Activated T-helper 17 cell treated with anti-CD3 and anti-CD28 coated beads, Interleukin-2, amount 50 U/mL, for 72 hours (primary cell): ENCODE results near the gene CAPZA2. TPM values are rescaled to one million over a fixed set of nuclear protein-coding genes. Genes with fewer than 3 reads are reported as not detected.
"Not testable (repeated sequence)": the region's sequence is repeated elsewhere in the genome, so short reads cannot be mapped to it uniquely, and the experiment has no call there.

Experiments used
- ATAC-seq: fragments of 150-1000 bp; cut with Tn5 transposase; replicated peaks from 2 replicates; pipeline ENCODE4 v1.10.0; 2021; ENCODE audit warnings: mild to moderate bottlenecking, moderate library complexity
- H3K27ac Mint-ChIP-seq: one replicate; pipeline ENCODE4 v1.8.0; 2022; ENCODE audit warnings: mixed read lengths
- H3K27me3 Mint-ChIP-seq: one replicate; pipeline ENCODE4 v1.8.0; 2022; ENCODE audit warnings: mixed read lengths
- H3K36me3 Mint-ChIP-seq: one replicate; pipeline ENCODE4 v1.8.0; 2022; ENCODE audit warnings: low read depth, mild to moderate bottlenecking, mixed read lengths
- H3K4me1 Mint-ChIP-seq: one replicate; pipeline ENCODE4 v1.8.0; 2022; ENCODE audit warnings: mixed read lengths
- H3K4me3 Mint-ChIP-seq: one replicate; pipeline ENCODE4 v1.8.0; 2022; ENCODE audit warnings: mild to moderate bottlenecking, mixed read lengths
- H3K9me3 Mint-ChIP-seq: one replicate; pipeline ENCODE4 v1.8.0; 2022; ENCODE audit warnings: mixed read lengths
- total RNA-seq, 2 donors: library from RNA; stranded (reverse); gene quantifications; one replicate each; pipeline ENCODE4 v1.2.3, GENCODE V29; 2022

The CAPZA2 gene
- total RNA-seq, 2 donors from 2014 or later, result 108 to 181 TPM

GRCh38 chr7:116912269-116912909, 50.0 kb downstream of the CAPZA2 start:
- ATAC-seq, result no peak
- H3K27me3 Mint-ChIP-seq, result no peaks in the 10 kb centered on the region
- H3K36me3 Mint-ChIP-seq, result peaks cover 96% of the 10 kb centered on the region
- no peak overlapping the region for H3K27ac Mint-ChIP-seq
- no peaks in the 10 kb centered on the region for H3K4me1 Mint-ChIP-seq
- no peaks in the 10 kb centered on the region for H3K9me3 Mint-ChIP-seq
- H3K4me3 Mint-ChIP-seq, result no peak overlapping the region

DNA sequence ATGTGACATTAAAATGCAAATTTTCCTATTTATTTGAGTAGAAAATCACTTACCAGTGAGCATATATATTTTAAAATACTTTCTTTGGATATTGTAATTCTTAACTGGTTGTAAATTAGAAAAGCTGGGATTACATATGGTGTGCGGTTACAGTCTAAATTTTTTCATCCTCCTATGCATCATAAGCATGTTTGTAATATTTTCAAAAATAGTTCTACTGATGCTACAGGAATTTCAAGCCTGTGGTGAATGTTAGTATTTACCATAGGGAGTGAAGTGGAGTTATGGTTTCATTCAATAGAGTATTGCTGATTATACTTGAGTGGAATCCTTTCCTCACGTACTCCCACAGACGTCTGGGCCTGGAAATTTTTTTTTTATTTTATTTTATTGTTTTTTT, 56.3 kb downstream of the CAPZA2 start:
- H3K9me3 Mint-ChIP-seq, result no peaks in the 10 kb centered on the region
- H3K27me3 Mint-ChIP-seq, result no peaks in the 10 kb centered on the region

GRCh38 chr7:116920359-116920758, 58.0 kb downstream of the CAPZA2 start:
- H3K36me3 Mint-ChIP-seq, result peaks cover 48% of the 10 kb centered on the region
- H3K9me3 Mint-ChIP-seq, result no peaks in the 10 kb centered on the region
- H3K4me1 Mint-ChIP-seq, result no peaks in the 10 kb centered on the region
- ATAC-seq, result no peak
- H3K4me3 Mint-ChIP-seq, result no peak overlapping the region
- H3K27ac Mint-ChIP-seq, result no peak overlapping the region
- H3K27me3 Mint-ChIP-seq, result no peaks in the 10 kb centered on the region

More for the DNA sequence above, 56.3 kb downstream of the CAPZA2 start:
- no peak for ATAC-seq
- Mint-ChIP-seq H3K4me1 (no peaks in the 10 kb centered on the region), H3K27ac (no peak overlapping the region), H3K4me3 (no peak overlapping the region), H3K36me3 (peaks cover 63% of the 10 kb centered on the region)

GRCh38 chr7:116922545-116922944, 60.2 kb downstream of the CAPZA2 start:
- H3K27ac Mint-ChIP-seq, result no peak overlapping the region
- ATAC-seq, result no peak
- no peaks in the 10 kb centered on the region for H3K4me1 Mint-ChIP-seq
- H3K36me3 Mint-ChIP-seq, result peaks cover 27% of the 10 kb centered on the region
- H3K9me3 Mint-ChIP-seq, result no peaks in the 10 kb centered on the region
- H3K4me3 Mint-ChIP-seq, result no peak overlapping the region
- H3K27me3 Mint-ChIP-seq, result no peaks in the 10 kb centered on the region

DNA sequence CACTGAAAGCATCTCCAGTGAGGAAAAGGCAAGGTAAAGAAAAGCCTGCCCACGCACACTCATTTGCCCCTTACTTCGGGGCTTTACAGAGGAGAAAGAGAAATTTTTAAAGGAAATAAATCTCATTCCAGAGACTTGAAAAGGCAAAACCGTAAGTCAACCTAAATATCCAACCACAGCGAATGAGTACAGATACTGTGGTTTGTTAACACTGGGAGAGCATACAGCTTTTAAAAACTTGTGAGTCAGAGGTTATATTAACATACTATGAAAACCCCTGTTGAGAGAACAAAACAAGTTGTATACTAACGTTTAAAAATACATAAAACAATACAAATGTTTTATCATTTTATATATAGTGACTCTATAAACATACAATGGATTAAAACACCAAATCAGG, 62.4 kb downstream of the CAPZA2 start:
- Mint-ChIP-seq H3K36me3 (peaks cover 9% of the 10 kb centered on the region), H3K27ac (no peak overlapping the region), H3K4me1 (no peaks in the 10 kb centered on the region), H3K4me3 (no peak overlapping the region), H3K27me3 (no peaks in the 10 kb centered on the region), H3K9me3 (no peaks in the 10 kb centered on the region)
- peak; percentile 60 for ATAC-seq

DNA sequence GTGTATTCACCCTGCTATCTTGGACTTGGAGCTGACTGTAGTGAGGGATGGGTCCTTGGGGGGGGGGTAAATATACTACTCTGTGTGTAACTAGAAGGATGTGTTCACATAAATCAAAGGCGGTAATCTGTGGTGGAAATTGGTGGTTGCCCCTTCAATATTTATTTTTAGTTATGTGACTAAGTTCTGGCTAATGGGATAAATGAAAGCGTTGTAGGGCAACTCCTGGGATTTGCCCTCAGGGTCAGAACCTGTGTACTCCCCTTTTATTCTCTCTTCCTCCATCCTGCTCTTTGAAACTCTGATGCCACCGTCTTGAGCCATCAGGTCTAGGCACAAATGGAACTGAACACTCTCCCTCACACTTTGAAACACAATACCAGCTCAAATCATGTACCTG, 66.6 kb downstream of the CAPZA2 start:
- Mint-ChIP-seq H3K4me1 (no peaks in the 10 kb centered on the region), H3K27me3 (no peaks in the 10 kb centered on the region), H3K36me3 (no peaks in the 10 kb centered on the region), H3K9me3 (no peaks in the 10 kb centered on the region), H3K27ac (no peak overlapping the region), H3K4me3 (no peak overlapping the region)
- no peak for ATAC-seq

DNA sequence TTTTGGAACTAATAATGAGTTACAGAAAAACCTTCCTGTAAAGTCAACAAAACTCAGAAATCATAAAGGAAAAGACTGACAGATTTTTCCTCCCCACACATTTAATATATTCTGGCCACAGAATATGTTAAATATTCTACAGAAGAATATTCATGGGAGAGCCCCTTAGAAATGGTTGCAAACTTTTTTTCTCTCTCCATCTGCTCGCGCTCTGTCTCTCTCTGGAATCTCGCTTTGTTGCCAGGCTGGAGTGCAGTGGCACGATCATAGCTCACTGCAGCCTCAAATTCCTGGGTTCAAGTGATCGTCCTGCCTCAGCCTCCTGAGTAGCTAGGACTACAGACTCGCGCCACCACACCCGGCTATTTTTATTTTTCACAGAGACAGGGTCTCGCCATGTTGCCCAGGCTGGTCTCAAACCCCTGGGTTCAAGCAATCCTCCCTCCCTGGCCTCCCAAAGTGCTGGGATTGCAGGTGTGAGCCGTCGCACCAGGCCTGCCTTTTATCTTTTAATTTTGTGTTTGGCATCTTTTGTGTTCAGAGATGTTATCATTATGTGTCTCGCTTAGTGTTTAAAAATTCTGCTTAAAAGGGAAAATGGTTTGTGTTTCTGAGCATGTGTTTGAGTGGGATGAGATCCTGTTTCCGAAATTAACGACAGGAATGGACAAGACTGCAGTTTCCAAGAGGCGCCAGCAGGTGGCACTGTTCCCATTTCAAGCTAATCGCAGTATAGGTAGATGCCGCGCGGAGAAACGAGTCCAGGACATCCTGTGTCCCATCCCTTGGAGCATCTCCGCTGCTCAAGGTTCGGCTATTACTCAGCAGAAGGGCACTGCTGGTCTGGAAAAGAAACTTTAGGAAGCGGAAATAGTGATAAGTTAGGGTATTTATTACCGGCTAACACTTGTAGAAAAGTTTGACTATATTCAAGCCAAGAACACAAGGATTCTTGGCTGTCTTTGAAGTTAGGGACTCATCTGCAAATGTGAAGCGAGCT, 67.8 kb downstream of the CAPZA2 start:
- H3K4me1 Mint-ChIP-seq, result no peaks in the 10 kb centered on the region
- peak; percentile 91 for ATAC-seq
- no peak overlapping the region for H3K4me3 Mint-ChIP-seq
- H3K9me3 Mint-ChIP-seq, result no peaks in the 10 kb centered on the region
- H3K27me3 Mint-ChIP-seq, result no peaks in the 10 kb centered on the region
- H3K27ac Mint-ChIP-seq, result no peak overlapping the region
- H3K36me3 Mint-ChIP-seq, result no peaks in the 10 kb centered on the region

GRCh38 chr7:116932566-116932965, 70.2 kb downstream of the CAPZA2 start:
- Mint-ChIP-seq H3K4me3 (no peak overlapping the region), H3K9me3 (no peaks in the 10 kb centered on the region), H3K4me1 (no peaks in the 10 kb centered on the region), H3K36me3 (no peaks in the 10 kb centered on the region), H3K27ac (no peak overlapping the region), H3K27me3 (peaks cover 12% of the 10 kb centered on the region)
- ATAC-seq, result no peak

DNA sequence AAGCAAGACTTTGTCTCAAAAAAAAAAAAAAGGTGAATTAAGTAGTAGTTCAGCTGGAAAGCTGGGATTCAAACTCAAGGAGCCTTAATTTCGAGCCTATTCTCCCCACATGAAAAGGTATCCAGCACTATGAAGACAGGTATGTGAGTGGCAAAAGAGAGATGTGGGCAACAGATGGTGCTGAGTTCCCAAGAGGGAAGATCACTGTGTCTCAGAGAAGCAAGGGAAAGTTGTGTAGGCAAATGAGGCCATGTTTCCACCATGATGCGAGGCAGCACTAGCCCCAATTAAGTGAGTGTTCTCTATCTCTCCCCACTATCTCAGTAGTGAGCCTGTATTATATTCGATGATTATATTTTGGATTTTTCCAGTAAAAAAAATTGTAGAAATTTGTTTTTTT, 71.1 kb downstream of the CAPZA2 start:
- Mint-ChIP-seq H3K4me1 (no peaks in the 10 kb centered on the region), H3K36me3 (no peaks in the 10 kb centered on the region)

DNA sequence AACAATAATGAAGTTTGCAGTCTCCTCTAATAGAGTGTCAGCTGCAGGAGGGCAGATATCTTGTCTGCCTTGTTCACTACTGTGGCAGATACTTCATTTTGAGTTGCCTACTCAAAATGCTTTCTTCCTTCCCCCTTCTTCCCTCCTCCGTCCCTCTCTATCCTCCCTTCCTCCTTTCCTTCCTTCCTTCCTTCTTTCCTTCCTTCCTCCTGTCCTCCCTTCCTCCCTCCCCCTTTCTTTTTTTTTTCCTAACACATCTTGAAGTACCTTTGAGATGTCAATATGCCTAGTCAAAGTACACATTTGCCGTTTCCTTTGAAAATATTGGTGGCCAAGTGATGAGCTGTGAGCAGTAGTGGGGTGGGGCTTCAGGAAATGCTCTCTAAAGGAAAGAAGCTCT, 72.2 kb downstream of the CAPZA2 start:
- Mint-ChIP-seq H3K4me3 (no peak overlapping the region), H3K4me1 (no peaks in the 10 kb centered on the region), H3K9me3 (no peaks in the 10 kb centered on the region), H3K36me3 (no peaks in the 10 kb centered on the region), H3K27ac (no peak overlapping the region), H3K27me3 (peaks cover 14% of the 10 kb centered on the region)
- ATAC-seq, result no peak

More for the DNA sequence above, 71.1 kb downstream of the CAPZA2 start:
- Mint-ChIP-seq H3K27ac (no peak overlapping the region), H3K9me3 (no peaks in the 10 kb centered on the region), H3K27me3 (peaks cover 14% of the 10 kb centered on the region), H3K4me3 (no peak overlapping the region)
- no peak for ATAC-seq

- not testable (repeated sequence) for H3K36me3 Mint-ChIP-seq, H3K27ac Mint-ChIP-seq, H3K9me3 Mint-ChIP-seq, H3K4me3 Mint-ChIP-seq, H3K4me1 Mint-ChIP-seq
- peaks cover 14% of the 10 kb centered on the region for H3K27me3 Mint-ChIP-seq
- peak; percentile 38 for ATAC-seq
Observed at GRCh38 chr7:116936844-116937243, 74.5 kb downstream of the CAPZA2 start.

- Mint-ChIP-seq H3K27ac (no peak overlapping the region), H3K9me3 (no peaks in the 10 kb centered on the region), H3K36me3 (no peaks in the 10 kb centered on the region), H3K27me3 (peaks cover 14% of the 10 kb centered on the region), H3K4me3 (no peak overlapping the region), H3K4me1 (no peaks in the 10 kb centered on the region)
- peak; percentile 70 for ATAC-seq
Observed at GRCh38 chr7:116938678-116939077, 76.3 kb downstream of the CAPZA2 start.

GRCh38 chr7:116940689-116941370, 78.4 kb downstream of the CAPZA2 start:
- no peak overlapping the region for H3K27ac Mint-ChIP-seq
- H3K4me1 Mint-ChIP-seq, result no peaks in the 10 kb centered on the region
- H3K9me3 Mint-ChIP-seq, result no peaks in the 10 kb centered on the region
- no peak overlapping the region for H3K4me3 Mint-ChIP-seq
- H3K36me3 Mint-ChIP-seq, result no peaks in the 10 kb centered on the region
- ATAC-seq, result no peak
- peaks cover 10% of the 10 kb centered on the region for H3K27me3 Mint-ChIP-seq

GRCh38 chr7:116942504-116942903, 80.1 kb downstream of the CAPZA2 start:
- no peaks in the 10 kb centered on the region for H3K4me1 Mint-ChIP-seq
- no peaks in the 10 kb centered on the region for H3K36me3 Mint-ChIP-seq
- H3K9me3 Mint-ChIP-seq, result no peaks in the 10 kb centered on the region
- no peak for ATAC-seq
- no peak overlapping the region for H3K27ac Mint-ChIP-seq
- H3K27me3 Mint-ChIP-seq, result peaks cover 3% of the 10 kb centered on the region
- no peak overlapping the region for H3K4me3 Mint-ChIP-seq
